Muscle of leg (tissue), 11 donors: ENCODE results near the gene SLCO1C1. TPM values are rescaled to one million over a fixed set of nuclear protein-coding genes. Genes with fewer than 3 reads are reported as not detected.
"Not testable (repeated sequence)": the region's sequence is repeated elsewhere in the genome, so short reads cannot be mapped to it uniquely, and the experiment has no call there.

Source experiments
- DNase-seq: peaks from one replicate; pipeline ENCODE4 v3.0.0; 2013
- H3K27ac ChIP-seq: one replicate; pipeline ENCODE4 v1.5.1; 2013; ENCODE audit warnings: mild to moderate bottlenecking, low read length, control low read depth
- H3K27me3 ChIP-seq: one replicate; pipeline ENCODE4 v1.6.1; 2013; ENCODE audit warnings: low read length; ENCODE audit not compliant: control insufficient read depth, insufficient read depth
- H3K36me3 ChIP-seq: one replicate; pipeline ENCODE4 v1.6.1; 2013; ENCODE audit warnings: low read length; ENCODE audit not compliant: control insufficient read depth, insufficient read depth
- H3K4me1 ChIP-seq: one replicate; pipeline ENCODE4 v1.6.1; 2013; ENCODE audit warnings: low read length; ENCODE audit not compliant: control insufficient read depth, insufficient read depth
- H3K4me3 ChIP-seq: one replicate; pipeline ENCODE4 v1.5.1; 2013; ENCODE audit warnings: low read length, control low read depth
- H3K9me3 ChIP-seq: replicated peaks from 2 replicates; pipeline ENCODE4 v1.6.1; 2013; ENCODE audit warnings: low read depth, low read length; ENCODE audit not compliant: control insufficient read depth
- WGBS: methylation state at CpG from one replicate; pipeline ENCODE4 v1.1.5; 2013; ENCODE audit warnings: missing lambda C conversion rate; ENCODE audit not compliant: insufficient coverage; 5-methylcytosine and 5-hydroxymethylcytosine counted together
- polyA plus RNA-seq, 8 donors: library from polyadenylated mRNA; unstranded; fragments of 120-200 nt; gene quantifications; one replicate each; pipeline versions ENCODE4 v1.2.1 to v1.2.3, GENCODE V29; 2013; ENCODE audit warnings: inconsistent platforms in 1 of 8, low replicate concordance in 1 of 8; ENCODE audit not compliant: insufficient read length in 8 of 8, insufficient read depth in 1 of 8
- total RNA-seq: library from RNA; stranded (reverse); fragments of 120-200 nt; gene quantifications from one replicate; pipeline ENCODE4 v1.2.4, GENCODE V29; 2013

SLCO1C1 gene
- total and polyA plus RNA-seq, 9 donors: 0.10 to 0.67 (median 0.37) TPM

GRCh38 chr12:20716037-20716436 lies 20.9 kb downstream of the SLCO1C1 start:
- Histone ChIP-seq H3K9me3 (no peaks in the 10 kb centered on the region), H3K4me3 (no peak overlapping the region), H3K27me3 (no peaks in the 10 kb centered on the region), H3K27ac (no peak overlapping the region), H3K36me3 (no peaks in the 10 kb centered on the region), H3K4me1 (no peaks in the 10 kb centered on the region)
- DNase-seq: no peak
- WGBS: 30% methylated on average over 2 of the region's 2 CpGs

DNA sequence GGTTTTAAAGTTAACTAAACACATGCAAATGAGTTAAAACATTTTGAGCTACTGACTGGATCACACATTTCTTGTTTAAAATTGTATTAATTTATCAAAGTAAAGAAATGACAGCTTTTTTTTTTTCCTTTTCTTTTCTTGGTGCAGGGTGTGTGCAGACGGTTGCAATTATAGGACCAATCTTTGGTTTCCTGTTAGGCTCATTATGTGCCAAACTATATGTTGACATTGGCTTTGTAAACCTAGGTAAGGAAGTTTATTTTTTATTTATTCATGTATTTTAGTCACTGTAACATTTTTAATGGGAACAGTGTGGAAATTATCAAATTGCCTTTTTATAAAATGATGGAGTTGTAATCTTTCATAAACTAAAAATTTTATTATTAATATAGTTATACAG lies 21.9 kb downstream of the SLCO1C1 start:
- Histone ChIP-seq H3K4me1 (no peaks in the 10 kb centered on the region), H3K4me3 (no peak overlapping the region), H3K9me3 (no peaks in the 10 kb centered on the region), H3K27me3 (no peaks in the 10 kb centered on the region), H3K36me3 (no peaks in the 10 kb centered on the region), H3K27ac (no peak overlapping the region)
- no CpG with 5 or more reads among the region's 1 CpG for WGBS
- no peak for DNase-seq

- Histone ChIP-seq H3K27ac (no peak overlapping the region), H3K4me1 (no peaks in the 10 kb centered on the region), H3K27me3 (no peaks in the 10 kb centered on the region), H3K36me3 (no peaks in the 10 kb centered on the region), H3K4me3 (no peak overlapping the region), H3K9me3 (no peaks in the 10 kb centered on the region)
- no peak for DNase-seq
- no CpG with 5 or more reads among the region's 4 CpGs for WGBS
These were observed 23.2 kb downstream of the SLCO1C1 start for GRCh38 chr12:20718294-20718693.

DNA sequence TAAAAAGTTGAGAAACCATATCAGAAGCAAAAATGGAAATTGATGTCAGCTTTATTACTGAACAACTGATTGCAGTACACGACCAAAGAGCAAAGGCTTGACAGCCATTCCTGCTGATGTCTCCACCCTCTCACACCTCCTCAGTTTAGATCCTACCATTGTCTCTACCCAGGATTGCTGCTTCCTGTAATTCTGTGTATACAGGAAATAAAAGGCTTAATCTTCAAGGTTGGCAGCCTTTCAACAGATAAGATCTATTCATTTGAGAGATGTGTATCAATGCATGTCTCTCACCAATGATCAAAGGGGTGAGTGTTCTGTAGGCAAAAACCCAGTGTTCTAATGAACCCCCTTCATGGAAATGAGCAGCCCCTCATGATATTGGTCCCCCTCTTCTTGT lies 27.0 kb downstream of the SLCO1C1 start:
- Histone ChIP-seq H3K4me1 (no peaks in the 10 kb centered on the region), H3K4me3 (no peak overlapping the region), H3K9me3 (no peaks in the 10 kb centered on the region), H3K27ac (no peak overlapping the region), H3K27me3 (no peaks in the 10 kb centered on the region), H3K36me3 (no peaks in the 10 kb centered on the region)
- no peak for DNase-seq
- no CpG with 5 or more reads among the region's 1 CpG for WGBS

DNA sequence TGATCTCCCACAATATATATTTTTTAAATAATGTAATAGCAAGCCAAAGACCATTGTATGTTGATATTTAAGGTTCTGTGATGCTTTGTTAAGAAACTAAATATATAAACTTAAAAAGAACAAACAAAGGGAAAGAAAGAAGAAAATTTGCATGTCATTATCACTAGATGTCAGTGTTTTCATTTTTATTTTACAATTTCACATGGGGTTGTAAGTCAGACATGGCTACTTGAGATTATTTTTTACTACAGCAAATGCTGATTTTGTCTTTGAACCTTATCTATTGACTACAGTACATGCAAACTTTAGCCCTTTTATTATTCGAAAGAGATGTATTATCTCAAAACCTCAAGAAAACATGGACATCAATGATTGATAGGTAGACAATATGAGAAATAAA lies 36.1 kb downstream of the SLCO1C1 start:
- no peaks in the 10 kb centered on the region for H3K36me3 ChIP-seq
- no peak overlapping the region for H3K27ac ChIP-seq
- no peaks in the 10 kb centered on the region for H3K9me3 ChIP-seq
- H3K4me3 ChIP-seq: no peak overlapping the region
- no peaks in the 10 kb centered on the region for H3K4me1 ChIP-seq
- DNase-seq: no peak
- WGBS: no CpG with 5 or more reads among the region's 1 CpG
- H3K27me3 ChIP-seq: no peaks in the 10 kb centered on the region

GRCh38 chr12:20740972-20741371 lies 45.8 kb downstream of the SLCO1C1 start:
- no peaks in the 10 kb centered on the region for H3K27me3 ChIP-seq
- no peaks in the 10 kb centered on the region for H3K9me3 ChIP-seq
- no peak overlapping the region for H3K4me3 ChIP-seq
- H3K36me3 ChIP-seq: no peaks in the 10 kb centered on the region
- DNase-seq: no peak
- H3K27ac ChIP-seq: no peak overlapping the region
- WGBS: no CpG with 5 or more reads among the region's 1 CpG
- no peaks in the 10 kb centered on the region for H3K4me1 ChIP-seq

DNA sequence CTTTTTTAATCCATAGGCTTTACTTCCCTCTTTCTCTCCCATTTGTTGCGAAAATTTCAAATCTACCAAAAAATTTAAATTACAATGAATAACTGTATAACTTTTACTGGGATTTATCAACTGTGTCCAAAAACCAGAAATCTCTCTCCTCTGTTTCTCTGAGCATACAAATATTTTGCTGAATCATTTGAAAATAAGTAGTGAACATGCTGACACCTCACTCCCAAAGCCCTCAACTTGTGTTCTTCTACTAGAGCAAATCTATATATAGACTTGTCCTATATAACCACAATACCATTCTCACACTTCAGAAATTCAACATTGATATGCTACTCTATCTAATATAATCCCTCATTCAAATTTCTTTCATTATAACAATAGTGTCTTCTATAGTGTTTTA lies 53.1 kb downstream of the SLCO1C1 start:
- no peak overlapping the region for H3K4me3 ChIP-seq
- no peaks in the 10 kb centered on the region for H3K4me1 ChIP-seq
- H3K36me3 ChIP-seq: no peaks in the 10 kb centered on the region
- WGBS: no CpG with 5 or more reads among the region's 1 CpG
- H3K9me3 ChIP-seq: no peaks in the 10 kb centered on the region
- no peaks in the 10 kb centered on the region for H3K27me3 ChIP-seq
- H3K27ac ChIP-seq: no peak overlapping the region
- DNase-seq: no peak

DNA sequence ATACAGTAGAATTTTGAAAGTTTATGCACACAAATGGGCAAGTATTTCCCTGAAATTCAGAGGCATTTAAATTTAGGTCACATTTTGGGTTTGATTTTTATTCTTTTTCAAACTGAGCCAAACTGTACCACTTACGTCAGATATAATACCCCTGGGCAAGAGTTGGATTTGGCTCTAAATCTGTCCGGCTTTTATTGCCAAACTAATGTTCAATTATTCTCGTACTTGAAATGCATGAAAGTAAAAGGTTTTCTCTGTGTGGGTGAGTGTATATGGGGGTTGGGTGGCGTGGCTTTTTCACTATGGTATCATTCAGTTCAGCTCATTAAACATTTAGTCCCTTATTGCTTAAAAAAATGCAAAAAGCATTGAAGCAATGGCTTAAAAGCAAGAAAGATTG lies 55.9 kb downstream of the SLCO1C1 start:
- DNase-seq: no peak
- Histone ChIP-seq H3K9me3 (no peaks in the 10 kb centered on the region), H3K4me3 (no peak overlapping the region), H3K27ac (no peak overlapping the region), H3K27me3 (no peaks in the 10 kb centered on the region), H3K4me1 (no peaks in the 10 kb centered on the region), H3K36me3 (no peaks in the 10 kb centered on the region)
- WGBS: no CpG with 5 or more reads among the region's 4 CpGs

- Histone ChIP-seq H3K9me3 (no peaks in the 10 kb centered on the region), H3K27ac (no peak overlapping the region), H3K27me3 (no peaks in the 10 kb centered on the region), H3K36me3 (no peaks in the 10 kb centered on the region), H3K4me3 (no peak overlapping the region), H3K4me1 (no peaks in the 10 kb centered on the region)
- DNase-seq: no peak
- WGBS: 91% methylated on average over 12 of the region's 20 CpGs
These were observed 82.3 kb downstream of the SLCO1C1 start for GRCh38 chr12:20777420-20777819.

- Histone ChIP-seq H3K9me3 (no peaks in the 10 kb centered on the region), H3K27ac (no peak overlapping the region), H3K36me3 (no peaks in the 10 kb centered on the region), H3K4me3 (no peak overlapping the region), H3K4me1 (no peaks in the 10 kb centered on the region), H3K27me3 (no peaks in the 10 kb centered on the region)
- no CpG with 5 or more reads among the region's 2 CpGs for WGBS
- no peak for DNase-seq
These were observed 83.8 kb downstream of the SLCO1C1 start for GRCh38 chr12:20778969-20779368.

GRCh38 chr12:20779971-20780370 lies 84.8 kb downstream of the SLCO1C1 start:
- H3K27ac ChIP-seq, H3K27me3 ChIP-seq, H3K36me3 ChIP-seq, H3K9me3 ChIP-seq, DNase-seq, H3K4me1 ChIP-seq, H3K4me3 ChIP-seq: not testable (repeated sequence)
- no CpG with 5 or more reads among the region's 3 CpGs for WGBS
